ENCODE data around the gene CLEC4E. TPM values are rescaled to one million over a fixed set of nuclear protein-coding genes. Genes with fewer than 3 reads are reported as not detected.
"Not testable (repeated sequence)": the region's sequence is repeated elsewhere in the genome, so short reads cannot be mapped to it uniquely, and the experiment has no call there.

CLEC4E gene
- polyA plus RNA-seq, 1 donor (not counting 4 experiments of a cell fraction or from before 2014, with no cell fraction given): not detected

DNA sequence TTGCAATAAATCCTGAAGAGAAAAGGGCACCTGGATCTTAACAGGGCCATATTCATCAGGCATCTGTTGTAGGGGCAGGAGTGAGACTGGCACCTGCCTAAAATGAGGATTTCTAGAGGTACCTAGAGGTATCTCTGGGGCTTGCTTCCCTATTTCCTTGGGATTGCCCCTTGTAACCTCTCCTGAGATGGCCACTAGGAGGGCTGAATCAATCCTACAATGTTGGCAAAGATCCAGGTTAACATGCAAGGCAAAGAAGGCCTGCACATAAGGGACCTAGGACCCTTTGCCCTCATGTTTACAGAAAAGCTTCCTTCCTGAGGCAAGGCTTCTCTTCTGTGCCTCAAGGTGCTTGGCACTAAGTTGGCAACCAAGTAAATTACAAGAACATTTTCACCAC, 25.8 kb upstream of the CLEC4E start:
- H3K9me1 ChIP-seq (ENCODE audit: control insufficient read depth, extremely low read depth, insufficient read depth, low read length): no peaks in the 10 kb centered on the region
- no peak for FAIRE-seq

DNA sequence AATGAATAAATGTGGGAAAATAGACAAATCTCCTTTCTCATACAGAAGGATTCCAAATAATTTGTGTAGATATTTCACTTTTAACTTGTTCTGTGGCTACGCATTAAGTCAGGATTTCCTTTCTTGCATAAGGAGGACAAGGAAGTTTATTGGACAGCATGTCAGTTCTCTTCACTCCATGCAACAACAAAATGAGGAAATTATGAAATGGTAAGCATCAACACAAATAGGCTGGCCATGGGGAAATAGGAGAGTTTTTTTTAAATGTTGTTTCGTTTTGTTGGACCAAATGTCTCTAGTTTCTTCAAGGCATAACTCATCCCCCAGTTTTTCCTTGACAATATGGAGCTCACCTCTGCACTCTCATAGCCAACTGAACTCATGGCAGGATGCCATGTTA, 25.3 kb upstream of the CLEC4E start:
- H4K20me1 ChIP-seq (ENCODE audit: control insufficient read depth, extremely low read depth, insufficient read depth, low read length); H3K9me1 ChIP-seq (ENCODE audit: control insufficient read depth, extremely low read depth, insufficient read depth, low read length); H3K36me3 ChIP-seq (ENCODE audit: control insufficient read depth in 2 of 2, extremely low read depth in 1 of 2, insufficient read depth in 2 of 2, low read length in 2 of 2); H3K9me3 ChIP-seq (ENCODE audit: control insufficient read depth, low read depth, low read length); H3K4me1 ChIP-seq (ENCODE audit: control insufficient read depth, extremely low read depth, insufficient read depth, low read length); FAIRE-seq; H3K4me2 ChIP-seq (ENCODE audit: control insufficient read depth, extremely low read depth, insufficient read depth, low read depth, low read length); H3K27me3 ChIP-seq (ENCODE audit: control insufficient read depth, extremely low read depth, insufficient read depth, low read length); DNase-seq (ENCODE audit: low read depth, low spot score); H3K27ac ChIP-seq (ENCODE audit: control insufficient read depth, insufficient read depth, low read length); H3K79me2 ChIP-seq (ENCODE audit: control insufficient read depth, insufficient read depth, low read length); H3K9ac ChIP-seq (ENCODE audit: control insufficient read depth, extremely low read depth, insufficient read depth, low read length); H2AFZ ChIP-seq (ENCODE audit: control insufficient read depth, low read length); dilution Hi-C loops (cut with MboI; ENCODE audit: extremely low pct_ligation_motif_present, low sequenced_read_pairs); H3K4me3 ChIP-seq (ENCODE audit: control insufficient read depth in 2 of 3, extremely low read depth in 1 of 3, insufficient read depth in 2 of 3, low read depth in 1 of 3, low read length in 3 of 3): not testable (repeated sequence)

More for the DNA sequence above, 25.8 kb upstream of the CLEC4E start:
- DNase-seq (ENCODE audit: low read depth, low spot score): no peak
- no peak overlapping the region for H3K27ac ChIP-seq (ENCODE audit: control insufficient read depth, insufficient read depth, low read length)
- no peaks in the 10 kb centered on the region for H3K79me2 ChIP-seq (ENCODE audit: control insufficient read depth, insufficient read depth, low read length)
- no peaks in the 10 kb centered on the region for H3K4me1 ChIP-seq (ENCODE audit: control insufficient read depth, extremely low read depth, insufficient read depth, low read length)
- dilution Hi-C loops (cut with MboI; ENCODE audit: extremely low pct_ligation_motif_present, low sequenced_read_pairs): no loop called here
- H3K27me3 ChIP-seq (ENCODE audit: control insufficient read depth, extremely low read depth, insufficient read depth, low read length): no peaks in the 10 kb centered on the region
- no peaks in the 10 kb centered on the region for H3K36me3 ChIP-seq (ENCODE audit: control insufficient read depth in 2 of 2, extremely low read depth in 1 of 2, insufficient read depth in 2 of 2, low read length in 2 of 2)
- H3K4me3 ChIP-seq (ENCODE audit: control insufficient read depth in 2 of 3, extremely low read depth in 1 of 3, insufficient read depth in 2 of 3, low read depth in 1 of 3, low read length in 3 of 3): no peak overlapping the region
- H2AFZ ChIP-seq (ENCODE audit: control insufficient read depth, low read length): no peak overlapping the region
- no peaks in the 10 kb centered on the region for H4K20me1 ChIP-seq (ENCODE audit: control insufficient read depth, extremely low read depth, insufficient read depth, low read length)
- TF ChIP-seq, protein P1, sequence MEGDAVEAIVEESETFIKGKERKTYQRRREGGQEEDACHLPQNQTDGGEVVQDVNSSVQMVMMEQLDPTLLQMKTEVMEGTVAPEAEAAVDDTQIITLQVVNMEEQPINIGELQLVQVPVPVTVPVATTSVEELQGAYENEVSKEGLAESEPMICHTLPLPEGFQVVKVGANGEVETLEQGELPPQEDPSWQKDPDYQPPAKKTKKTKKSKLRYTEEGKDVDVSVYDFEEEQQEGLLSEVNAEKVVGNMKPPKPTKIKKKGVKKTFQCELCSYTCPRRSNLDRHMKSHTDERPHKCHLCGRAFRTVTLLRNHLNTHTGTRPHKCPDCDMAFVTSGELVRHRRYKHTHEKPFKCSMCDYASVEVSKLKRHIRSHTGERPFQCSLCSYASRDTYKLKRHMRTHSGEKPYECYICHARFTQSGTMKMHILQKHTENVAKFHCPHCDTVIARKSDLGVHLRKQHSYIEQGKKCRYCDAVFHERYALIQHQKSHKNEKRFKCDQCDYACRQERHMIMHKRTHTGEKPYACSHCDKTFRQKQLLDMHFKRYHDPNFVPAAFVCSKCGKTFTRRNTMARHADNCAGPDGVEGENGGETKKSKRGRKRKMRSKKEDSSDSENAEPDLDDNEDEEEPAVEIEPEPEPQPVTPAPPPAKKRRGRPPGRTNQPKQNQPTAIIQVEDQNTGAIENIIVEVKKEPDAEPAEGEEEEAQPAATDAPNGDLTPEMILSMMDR (optimal IDR thresholded peaks at IDR 0.05 in 1 of 3, IDR thresholded peaks at IDR 0.05 in 1 of 3, conservative IDR thresholded peaks at IDR 0.05 in 1 of 3; ENCODE audit: extremely low read depth in 1 of 3, insufficient read depth in 2 of 3, low read length in 3 of 3): no peak
- no peak for TF ChIP-seq EZH2 (IDR thresholded peaks at IDR 0.05; ENCODE audit: low read length)
- no peak overlapping the region for H3K4me2 ChIP-seq (ENCODE audit: control insufficient read depth, extremely low read depth, insufficient read depth, low read depth, low read length)
- no peak overlapping the region for H3K9ac ChIP-seq (ENCODE audit: control insufficient read depth, extremely low read depth, insufficient read depth, low read length)
- H3K9me3 ChIP-seq (ENCODE audit: control insufficient read depth, low read depth, low read length): no peaks in the 10 kb centered on the region

DNA sequence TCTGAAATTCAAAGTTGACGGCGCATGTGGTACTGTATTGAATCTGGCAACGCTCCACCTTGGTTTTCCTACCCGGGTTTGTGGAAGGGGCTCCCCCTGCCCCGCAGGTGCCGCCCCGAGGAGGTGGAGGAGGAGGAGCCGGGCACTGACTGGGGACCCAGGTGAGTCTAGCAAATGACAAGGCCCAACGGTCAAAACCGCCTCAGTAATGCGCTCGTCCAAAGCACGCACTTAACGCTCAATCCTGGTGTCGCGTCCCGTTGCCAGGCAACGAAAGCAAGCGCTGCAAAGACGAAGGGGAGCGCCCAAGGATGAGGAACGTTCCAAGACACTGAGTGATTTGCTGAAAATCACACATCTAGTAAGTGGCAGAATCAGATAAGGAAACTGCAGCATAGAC, 24.0 kb upstream of the CLEC4E start:
- H3K9me1 ChIP-seq (ENCODE audit: control insufficient read depth, extremely low read depth, insufficient read depth, low read length): no peaks in the 10 kb centered on the region
- H3K9me3 ChIP-seq (ENCODE audit: control insufficient read depth, low read depth, low read length): no peaks in the 10 kb centered on the region
- dilution Hi-C loops (cut with MboI; ENCODE audit: extremely low pct_ligation_motif_present, low sequenced_read_pairs): no loop called here
- H3K9ac ChIP-seq (ENCODE audit: control insufficient read depth, extremely low read depth, insufficient read depth, low read length): no peak overlapping the region
- no peaks in the 10 kb centered on the region for H4K20me1 ChIP-seq (ENCODE audit: control insufficient read depth, extremely low read depth, insufficient read depth, low read length)
- H3K4me1 ChIP-seq (ENCODE audit: control insufficient read depth, extremely low read depth, insufficient read depth, low read length): no peaks in the 10 kb centered on the region
- no peaks in the 10 kb centered on the region for H3K27me3 ChIP-seq (ENCODE audit: control insufficient read depth, extremely low read depth, insufficient read depth, low read length)
- H2AFZ ChIP-seq (ENCODE audit: control insufficient read depth, low read length): no peak overlapping the region
- FAIRE-seq: no peak
- no peak overlapping the region for H3K4me3 ChIP-seq (ENCODE audit: control insufficient read depth in 2 of 3, extremely low read depth in 1 of 3, insufficient read depth in 2 of 3, low read depth in 1 of 3, low read length in 3 of 3)
- H3K79me2 ChIP-seq (ENCODE audit: control insufficient read depth, insufficient read depth, low read length): no peaks in the 10 kb centered on the region
- H3K27ac ChIP-seq (ENCODE audit: control insufficient read depth, insufficient read depth, low read length): no peak overlapping the region
- no peaks in the 10 kb centered on the region for H3K36me3 ChIP-seq (ENCODE audit: control insufficient read depth in 2 of 2, extremely low read depth in 1 of 2, insufficient read depth in 2 of 2, low read length in 2 of 2)
- TF ChIP-seq EZH2 (IDR thresholded peaks at IDR 0.05; ENCODE audit: low read length): no peak
- TF ChIP-seq, protein P1 (optimal IDR thresholded peaks at IDR 0.05 in 1 of 3, IDR thresholded peaks at IDR 0.05 in 1 of 3, conservative IDR thresholded peaks at IDR 0.05 in 1 of 3; ENCODE audit: extremely low read depth in 1 of 3, insufficient read depth in 2 of 3, low read length in 3 of 3): no peak
- no peak for DNase-seq (ENCODE audit: low read depth, low spot score)
- H3K4me2 ChIP-seq (ENCODE audit: control insufficient read depth, extremely low read depth, insufficient read depth, low read depth, low read length): no peak overlapping the region

All from keratinocyte (primary cell).